Measurements from ENCODE around the gene CAVIN3.

The CAVIN3 gene, protein sequence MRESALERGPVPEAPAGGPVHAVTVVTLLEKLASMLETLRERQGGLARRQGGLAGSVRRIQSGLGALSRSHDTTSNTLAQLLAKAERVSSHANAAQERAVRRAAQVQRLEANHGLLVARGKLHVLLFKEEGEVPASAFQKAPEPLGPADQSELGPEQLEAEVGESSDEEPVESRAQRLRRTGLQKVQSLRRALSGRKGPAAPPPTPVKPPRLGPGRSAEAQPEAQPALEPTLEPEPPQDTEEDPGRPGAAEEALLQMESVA

DNA sequence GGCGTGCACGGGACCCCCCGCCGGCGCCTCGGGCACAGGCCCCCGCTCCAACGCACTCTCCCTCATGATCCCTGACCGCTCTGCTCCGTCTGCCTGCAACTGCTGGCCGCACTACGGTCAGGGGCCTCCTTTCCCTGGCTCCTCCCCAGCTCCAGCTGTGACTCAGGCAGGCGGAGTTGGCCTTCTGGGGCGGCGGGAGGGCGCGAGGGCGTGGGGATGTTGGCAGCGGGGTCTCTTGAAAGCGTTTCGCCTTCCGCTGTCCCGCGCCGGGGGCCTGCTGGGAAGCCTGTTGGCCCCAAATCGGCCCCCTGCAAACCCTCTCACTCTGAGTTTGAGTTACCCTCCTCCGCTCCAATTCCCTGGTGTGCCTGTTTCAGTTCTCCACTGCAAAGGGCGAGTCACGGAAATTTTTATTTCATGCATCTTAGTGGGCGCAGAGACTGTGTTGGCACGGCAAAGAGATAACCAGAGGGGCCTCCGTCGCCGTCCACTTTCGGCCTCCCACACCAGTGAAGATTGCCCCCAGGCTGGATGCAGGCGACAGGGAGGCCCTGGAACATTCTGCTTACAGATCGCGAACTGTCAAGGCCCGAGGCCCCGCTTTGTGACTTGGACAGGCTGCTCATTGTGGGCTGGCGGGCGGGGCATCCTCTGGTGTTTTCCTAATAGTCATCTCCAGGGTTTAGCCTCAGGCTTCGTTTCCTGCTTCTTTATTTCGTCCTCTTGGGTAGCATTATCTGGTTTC is at the start of gene CAVIN3:
CAVIN3 (minus strand) TSS at position 91 of the 745 bp plus-strand sequence; CDS start at position 66, 25 bp downstream.
- peaks cover 24% of the 10 kb centered on the region for H3K27me3 Mint-ChIP-seq
- H3K9me3 Mint-ChIP-seq (ENCODE audit: low read depth) = no peaks in the 10 kb centered on the region
- no peaks in the 10 kb centered on the region for H3K36me3 Mint-ChIP-seq
- H3K4me1 Mint-ChIP-seq (ENCODE audit: low read depth) = peaks cover 28% of the 10 kb centered on the region
- H3K27ac Mint-ChIP-seq = peak within 1 kb of the TSS; percentile 81
- peak within 1 kb of the TSS; percentile 79 for H3K4me3 Mint-ChIP-seq

DNA sequence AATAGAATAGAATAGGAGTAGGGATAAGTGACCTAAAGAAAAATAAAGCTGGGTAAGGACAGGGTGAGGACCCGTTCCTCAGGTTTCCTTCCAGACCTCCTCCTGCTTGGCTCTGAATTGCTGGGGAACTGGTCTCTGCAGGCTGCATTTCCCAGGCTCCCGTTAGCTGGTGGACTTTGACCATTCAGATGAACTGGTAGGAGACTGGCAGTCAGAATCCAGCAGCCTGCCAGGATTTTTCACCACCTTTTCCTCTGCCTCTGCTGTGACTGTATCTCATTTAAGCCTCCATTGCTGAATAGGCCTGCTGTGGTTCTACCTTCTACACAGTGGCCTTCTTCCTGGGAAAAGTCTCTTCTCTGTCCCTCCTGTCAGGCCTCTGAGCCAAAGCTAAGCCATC is 45.4 kb upstream of the CAVIN3 start:
- Mint-ChIP-seq H3K27me3 (no peaks in the 10 kb centered on the region), H3K27ac (no peak overlapping the region), H3K9me3 (ENCODE audit: low read depth) (no peaks in the 10 kb centered on the region), H3K4me1 (ENCODE audit: low read depth) (no peaks in the 10 kb centered on the region), H3K36me3 (no peaks in the 10 kb centered on the region), H3K4me3 (no peak overlapping the region)

DNA sequence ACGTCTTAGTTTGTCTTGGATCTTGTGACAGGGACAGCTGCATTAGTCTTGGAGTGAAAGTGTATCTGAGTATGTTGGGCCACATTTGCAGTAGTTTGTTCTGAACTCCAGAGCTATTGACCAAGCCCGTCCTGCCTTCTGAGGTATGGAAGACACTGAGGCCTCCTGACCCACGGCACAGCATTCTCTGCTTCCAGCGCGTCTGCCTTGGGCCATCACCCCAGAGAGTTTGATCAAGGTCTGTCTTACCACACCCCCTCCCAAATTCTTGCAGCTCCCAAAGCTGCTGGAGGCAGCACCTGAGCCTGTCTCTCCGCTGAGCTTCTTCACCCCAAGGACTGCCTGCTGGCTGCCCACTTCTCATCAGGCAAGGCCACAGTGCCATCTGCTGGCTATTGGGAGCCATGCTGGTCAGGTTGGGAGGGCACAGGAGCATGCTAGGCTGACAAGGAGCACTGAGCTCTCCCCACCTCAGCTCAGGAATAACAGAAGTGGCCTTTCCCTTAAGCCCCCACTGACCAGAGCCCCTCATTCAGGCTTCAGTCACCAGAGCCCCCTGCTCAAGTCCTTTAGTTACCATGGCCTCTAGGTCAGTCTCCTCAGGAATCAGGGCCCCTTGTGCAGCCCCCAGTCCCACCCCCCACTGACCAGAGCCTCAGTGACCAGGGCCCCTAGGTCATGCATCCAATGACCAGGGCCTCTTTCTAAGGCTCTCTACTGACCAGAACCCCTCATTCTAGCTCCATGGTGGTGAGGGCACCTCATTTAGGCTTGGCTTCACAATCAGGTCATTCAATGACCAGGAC is 42.8 kb upstream of the CAVIN3 start:
- H3K4me1 Mint-ChIP-seq (ENCODE audit: low read depth) = no peaks in the 10 kb centered on the region
- no peaks in the 10 kb centered on the region for H3K27me3 Mint-ChIP-seq
- no peak overlapping the region for H3K4me3 Mint-ChIP-seq
- no peak overlapping the region for H3K27ac Mint-ChIP-seq
- no peaks in the 10 kb centered on the region for H3K9me3 Mint-ChIP-seq (ENCODE audit: low read depth)
- H3K36me3 Mint-ChIP-seq = no peaks in the 10 kb centered on the region

DNA sequence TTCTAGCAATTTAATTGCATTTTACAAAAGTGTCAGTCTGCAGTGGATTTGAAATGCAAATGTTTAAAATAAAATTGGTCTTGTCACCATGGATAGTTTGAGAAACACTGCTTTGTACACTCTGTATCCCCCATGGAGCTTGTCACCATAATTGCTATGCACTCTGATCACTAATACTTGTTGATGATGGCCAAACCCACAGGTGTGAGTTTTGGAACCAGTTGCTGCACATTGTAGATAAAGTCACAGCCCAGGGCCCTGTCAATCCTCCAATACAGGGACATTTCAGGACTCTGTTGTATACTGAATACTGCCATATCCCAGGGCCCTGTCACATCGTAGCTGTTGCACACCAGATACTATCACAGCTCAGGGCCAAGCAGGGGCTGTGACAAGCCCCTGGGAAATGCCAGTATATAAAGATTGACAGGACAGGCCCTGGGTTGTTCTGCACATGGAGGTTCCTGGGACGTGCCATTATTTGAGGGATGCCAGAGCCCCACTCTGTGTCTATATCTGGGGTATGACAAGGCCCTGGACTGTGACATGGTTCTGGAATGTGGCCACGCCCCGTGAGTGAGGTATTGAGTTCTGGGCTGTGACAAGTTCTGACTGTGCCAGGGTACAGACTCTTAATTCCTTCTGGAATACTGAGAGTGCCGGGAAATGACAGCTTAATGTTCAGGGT is 42.0 kb upstream of the CAVIN3 start:
- H3K9me3 Mint-ChIP-seq (ENCODE audit: low read depth) = no peaks in the 10 kb centered on the region
- H3K4me3 Mint-ChIP-seq = no peak overlapping the region
- no peaks in the 10 kb centered on the region for H3K36me3 Mint-ChIP-seq
- H3K27me3 Mint-ChIP-seq = no peaks in the 10 kb centered on the region
- no peak overlapping the region for H3K27ac Mint-ChIP-seq
- H3K4me1 Mint-ChIP-seq (ENCODE audit: low read depth) = no peaks in the 10 kb centered on the region

DNA sequence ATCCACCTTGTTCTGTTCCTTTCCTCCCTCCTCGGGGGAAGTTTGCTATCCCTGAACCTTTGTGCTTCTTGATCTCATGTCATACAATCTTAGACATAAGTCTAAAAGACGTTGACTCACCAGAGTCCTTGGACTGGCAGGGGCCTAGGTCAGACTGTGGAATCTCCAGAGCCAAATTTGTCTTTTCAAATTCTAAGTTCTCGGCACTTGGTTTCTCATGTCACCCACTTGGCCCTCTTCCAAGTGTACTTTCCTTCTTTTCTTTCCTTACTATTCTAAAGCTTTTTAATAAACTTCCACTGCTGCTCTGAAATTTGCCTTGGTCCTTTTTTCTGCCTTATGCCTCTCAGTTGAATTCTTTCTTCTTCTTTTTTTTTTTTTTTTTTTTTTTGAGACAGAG is 39.9 kb upstream of the CAVIN3 start:
- Mint-ChIP-seq H3K36me3 (no peaks in the 10 kb centered on the region), H3K4me1 (ENCODE audit: low read depth) (peaks cover 1% of the 10 kb centered on the region), H3K27me3 (no peaks in the 10 kb centered on the region), H3K9me3 (ENCODE audit: low read depth) (no peaks in the 10 kb centered on the region), H3K4me3 (no peak overlapping the region), H3K27ac (no peak overlapping the region)

DNA sequence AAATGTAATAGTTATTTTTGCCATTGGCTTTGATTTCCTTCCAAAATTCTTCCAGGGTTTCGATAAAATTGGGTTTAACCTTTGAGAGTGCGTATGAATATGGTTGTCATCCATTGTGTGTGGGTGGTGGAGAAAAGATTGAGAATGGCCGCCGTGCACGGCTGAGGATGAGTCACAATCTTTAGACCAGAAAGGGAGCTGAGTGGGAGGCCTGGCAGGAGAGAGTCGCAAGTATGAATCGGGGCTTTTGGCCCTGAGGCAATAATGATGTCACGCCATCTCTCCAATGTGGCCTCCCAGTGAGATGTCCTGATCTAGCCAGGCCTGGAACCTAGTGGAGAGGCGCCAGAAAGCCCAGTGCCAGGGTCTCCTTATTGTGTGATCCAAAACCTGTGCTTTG is 36.9 kb upstream of the CAVIN3 start:
- Mint-ChIP-seq H3K9me3 (ENCODE audit: low read depth) (no peaks in the 10 kb centered on the region), H3K27me3 (no peaks in the 10 kb centered on the region), H3K4me3 (no peak overlapping the region), H3K4me1 (ENCODE audit: low read depth) (peaks cover 4% of the 10 kb centered on the region), H3K36me3 (no peaks in the 10 kb centered on the region), H3K27ac (no peak overlapping the region)

DNA sequence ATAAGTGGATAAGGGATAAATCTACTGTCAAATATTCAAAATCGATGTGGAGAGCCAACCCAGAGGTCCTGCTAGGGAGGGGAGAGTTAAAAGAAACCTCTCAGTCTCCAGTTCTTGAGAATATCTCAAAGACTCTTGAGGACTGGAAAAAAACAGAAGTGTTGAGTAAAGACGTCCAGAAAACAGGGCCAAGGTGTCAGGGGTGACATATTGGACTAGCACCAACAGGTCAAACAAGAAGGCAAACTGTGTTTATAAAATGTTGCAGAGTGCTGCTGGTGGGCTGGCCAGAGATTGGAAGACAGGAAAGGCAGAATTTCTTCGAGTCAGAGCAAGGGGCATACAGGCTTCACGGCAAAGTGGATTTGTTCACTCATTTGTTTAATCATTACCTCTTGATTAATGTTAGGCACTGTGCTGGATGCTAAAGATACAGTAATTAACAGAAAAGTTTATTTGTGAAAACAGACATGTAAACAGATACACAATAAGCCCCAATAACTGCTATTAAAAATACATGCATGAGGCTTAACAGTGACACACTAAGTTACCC is 36.3 kb upstream of the CAVIN3 start:
- no peaks in the 10 kb centered on the region for H3K36me3 Mint-ChIP-seq
- H3K9me3 Mint-ChIP-seq (ENCODE audit: low read depth) = no peaks in the 10 kb centered on the region
- H3K4me1 Mint-ChIP-seq (ENCODE audit: low read depth) = peaks cover 4% of the 10 kb centered on the region
- no peak overlapping the region for H3K27ac Mint-ChIP-seq
- no peaks in the 10 kb centered on the region for H3K27me3 Mint-ChIP-seq
- H3K4me3 Mint-ChIP-seq = no peak overlapping the region

DNA sequence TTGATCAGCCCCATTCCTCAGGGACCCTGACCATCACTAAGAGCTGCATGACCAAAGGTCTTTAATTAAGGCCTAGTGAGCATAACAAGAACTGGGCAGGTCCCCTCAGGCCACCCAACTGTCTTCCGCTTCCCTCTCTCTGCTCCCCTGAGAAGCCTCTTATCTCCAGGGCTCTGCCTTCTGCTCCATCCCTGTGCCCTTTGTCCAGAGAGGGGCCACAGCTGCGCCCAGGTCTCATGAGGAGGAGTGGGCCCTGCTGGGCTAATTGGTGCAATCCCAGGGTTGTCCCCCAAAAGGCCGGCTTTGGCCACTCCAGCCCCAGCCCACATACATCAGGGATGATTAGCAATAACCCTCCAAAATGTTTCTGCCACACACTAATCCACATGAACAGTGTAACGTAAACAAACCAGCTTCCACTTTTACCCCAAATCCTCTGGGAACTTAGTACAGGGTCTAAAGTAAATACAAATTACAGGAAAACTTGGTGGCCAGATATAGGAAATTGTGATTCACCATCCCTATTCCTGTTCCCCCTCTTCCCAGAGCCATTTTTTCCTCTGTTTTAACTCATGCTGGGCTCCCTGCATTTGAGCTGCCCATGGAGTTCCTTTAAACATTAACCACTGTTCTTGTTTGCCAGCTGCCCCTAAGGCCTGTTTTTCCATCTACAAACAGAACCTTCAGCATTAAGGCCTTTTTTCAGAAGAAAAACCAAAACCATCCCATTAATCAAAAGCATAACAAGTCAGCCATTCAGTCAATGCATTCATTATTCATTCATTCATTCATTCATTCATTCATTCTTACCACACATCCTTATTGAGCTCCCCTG is 34.6 kb upstream of the CAVIN3 start:
- Mint-ChIP-seq H3K9me3 (ENCODE audit: low read depth) (no peaks in the 10 kb centered on the region), H3K4me1 (ENCODE audit: low read depth) (peaks cover 4% of the 10 kb centered on the region), H3K36me3 (no peaks in the 10 kb centered on the region), H3K4me3 (no peak overlapping the region), H3K27ac (no peak overlapping the region), H3K27me3 (no peaks in the 10 kb centered on the region)

DNA sequence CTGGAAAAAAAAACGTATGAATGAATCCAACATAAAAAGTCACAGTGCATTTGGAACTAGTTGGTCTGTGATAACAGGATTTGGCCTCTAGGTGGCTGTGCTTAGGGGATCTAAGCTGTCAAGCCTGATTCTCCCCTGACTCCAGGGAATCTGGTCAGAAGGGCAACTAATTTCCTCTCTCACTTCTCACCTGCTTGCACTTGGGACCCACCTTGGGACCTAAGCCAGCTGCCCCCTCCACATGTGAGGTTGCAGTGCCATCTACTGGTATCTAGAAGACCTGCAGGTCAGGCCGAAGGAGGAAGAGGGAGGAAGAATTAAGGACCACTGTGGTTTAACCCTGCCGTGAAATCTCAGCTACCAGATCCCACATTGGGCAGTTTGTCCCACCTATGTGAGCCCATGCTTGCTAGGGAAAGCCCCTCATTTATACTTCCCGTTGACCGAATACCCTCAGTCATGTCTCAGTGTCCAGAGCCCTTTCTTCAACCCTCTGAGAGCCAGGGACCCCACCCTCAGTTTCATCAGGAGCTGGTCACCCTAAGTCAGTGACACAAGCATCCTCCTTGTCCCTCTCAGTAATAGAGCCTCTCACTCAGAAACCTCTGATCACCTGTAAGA is 33.2 kb upstream of the CAVIN3 start:
- no peaks in the 10 kb centered on the region for H3K36me3 Mint-ChIP-seq
- no peak overlapping the region for H3K4me3 Mint-ChIP-seq
- no peaks in the 10 kb centered on the region for H3K9me3 Mint-ChIP-seq (ENCODE audit: low read depth)
- H3K27me3 Mint-ChIP-seq = no peaks in the 10 kb centered on the region
- no peak overlapping the region for H3K27ac Mint-ChIP-seq
- H3K4me1 Mint-ChIP-seq (ENCODE audit: low read depth) = peaks cover 4% of the 10 kb centered on the region

DNA sequence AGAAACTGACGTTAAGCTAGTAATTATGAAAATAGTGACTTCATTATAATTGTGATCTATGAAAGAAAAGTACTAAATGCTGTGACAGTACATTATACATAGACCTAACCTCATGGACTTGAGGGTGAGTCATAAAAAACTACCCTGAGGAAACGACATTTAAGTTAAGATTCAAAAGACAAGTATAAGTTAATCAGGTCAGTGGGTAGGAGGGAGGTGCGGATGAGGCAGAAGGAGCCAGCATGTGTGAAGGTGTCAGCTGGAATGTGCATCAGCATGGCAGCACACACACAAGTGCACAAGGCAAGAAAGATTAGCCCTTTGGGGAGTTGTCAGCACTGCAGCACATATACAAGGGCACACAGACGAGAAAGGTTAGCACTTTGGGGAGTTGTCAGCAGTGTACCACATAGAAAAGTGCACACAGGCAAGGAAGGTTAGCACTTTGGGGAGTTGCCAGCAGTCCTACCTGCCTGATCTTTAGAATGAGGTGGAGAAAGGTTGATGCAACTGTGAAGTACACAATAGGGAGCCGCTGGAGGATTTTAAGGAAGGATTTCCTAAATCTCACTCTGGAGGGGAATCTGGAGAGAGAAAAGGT is 31.6 kb upstream of the CAVIN3 start:
- Mint-ChIP-seq H3K36me3 (no peaks in the 10 kb centered on the region), H3K27me3 (no peaks in the 10 kb centered on the region), H3K4me3 (no peak overlapping the region), H3K9me3 (ENCODE audit: low read depth) (no peaks in the 10 kb centered on the region), H3K4me1 (ENCODE audit: low read depth) (peaks cover 2% of the 10 kb centered on the region), H3K27ac (peak overlapping the region; percentile 35)

DNA sequence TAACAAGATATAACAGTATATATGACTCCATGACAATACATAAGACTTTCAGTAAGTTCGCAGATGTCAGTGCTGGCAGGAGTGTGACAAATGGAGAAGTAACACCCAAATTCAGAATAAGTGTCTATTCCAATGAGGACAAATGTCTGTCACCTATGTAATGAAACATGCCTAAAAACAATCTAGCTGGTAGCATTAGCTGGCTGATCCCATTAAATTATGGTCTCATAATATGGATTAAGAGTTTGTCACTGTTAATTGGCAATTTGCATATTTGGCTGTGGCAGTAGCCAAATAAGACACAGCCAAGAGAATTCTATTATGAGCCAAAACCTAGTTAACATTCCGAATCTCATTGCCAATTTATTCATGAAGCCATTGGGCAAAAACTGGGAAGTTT is 30.2 kb upstream of the CAVIN3 start:
- Mint-ChIP-seq H3K36me3 (no peaks in the 10 kb centered on the region), H3K4me1 (ENCODE audit: low read depth) (peaks cover 2% of the 10 kb centered on the region), H3K27me3 (no peaks in the 10 kb centered on the region), H3K9me3 (ENCODE audit: low read depth) (no peaks in the 10 kb centered on the region), H3K4me3 (no peak overlapping the region), H3K27ac (no peak overlapping the region)

DNA sequence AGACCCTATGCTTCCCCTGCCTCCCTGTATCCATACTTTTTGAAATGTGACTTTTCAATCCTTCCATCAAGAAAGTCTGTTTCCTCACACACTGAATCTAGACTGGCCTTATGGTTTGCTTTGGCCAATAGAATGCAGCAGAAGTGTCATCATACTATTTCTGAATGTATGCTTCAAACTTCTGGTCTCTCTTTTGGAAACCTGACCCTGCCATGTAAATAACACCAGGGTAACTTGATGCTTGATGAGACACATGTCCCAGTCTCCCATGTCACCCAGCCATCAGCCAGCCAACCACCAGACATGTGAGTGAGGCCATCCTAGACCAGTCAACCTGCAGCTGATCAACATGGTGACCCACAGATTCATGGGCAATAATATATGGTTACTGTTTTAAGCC is 29.7 kb upstream of the CAVIN3 start:
- Mint-ChIP-seq H3K27ac (no peak overlapping the region), H3K9me3 (ENCODE audit: low read depth) (no peaks in the 10 kb centered on the region), H3K36me3 (no peaks in the 10 kb centered on the region), H3K4me1 (ENCODE audit: low read depth) (peaks cover 2% of the 10 kb centered on the region), H3K4me3 (no peak overlapping the region), H3K27me3 (no peaks in the 10 kb centered on the region)

DNA sequence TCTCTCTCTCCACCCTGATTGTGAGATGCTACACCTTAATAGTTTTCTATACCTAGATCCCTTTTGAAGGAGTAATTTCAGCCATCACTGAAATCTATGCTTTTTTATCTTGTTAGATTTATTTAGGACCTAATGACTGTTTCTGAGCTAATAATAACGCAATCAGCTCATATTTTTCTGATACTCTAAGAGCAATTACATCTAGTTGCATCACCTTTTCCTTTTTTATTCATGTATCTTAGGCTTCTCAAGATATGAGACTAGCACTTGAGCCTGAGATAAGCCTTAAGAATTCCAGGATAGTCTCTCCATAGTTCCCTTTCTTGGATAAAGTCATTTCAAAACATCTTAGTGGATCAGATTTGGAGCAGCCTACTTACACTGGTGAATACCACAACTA is 25.1 kb upstream of the CAVIN3 start:
- Mint-ChIP-seq H3K4me3 (no peak overlapping the region), H3K27me3 (no peaks in the 10 kb centered on the region), H3K27ac (no peak overlapping the region), H3K36me3 (no peaks in the 10 kb centered on the region), H3K4me1 (ENCODE audit: low read depth) (no peaks in the 10 kb centered on the region), H3K9me3 (ENCODE audit: low read depth) (no peaks in the 10 kb centered on the region)

All from activated naive CD8-positive, alpha-beta T cell (primary cell).